NT2/D1 (cell line): ENCODE data around the gene DIAPH3.

Experiments
- YY1 ChIP-seq: IDR thresholded peaks from 2 replicates; pipeline ENCODE4 v1.6.1; 2011; ENCODE audit not compliant: insufficient read length, insufficient read depth
- ZNF274 ChIP-seq: IDR thresholded peaks from 2 replicates; pipeline ENCODE4 v1.6.1; 2011; ENCODE audit warnings: mild to moderate bottlenecking, low read depth, low read length

DNA sequence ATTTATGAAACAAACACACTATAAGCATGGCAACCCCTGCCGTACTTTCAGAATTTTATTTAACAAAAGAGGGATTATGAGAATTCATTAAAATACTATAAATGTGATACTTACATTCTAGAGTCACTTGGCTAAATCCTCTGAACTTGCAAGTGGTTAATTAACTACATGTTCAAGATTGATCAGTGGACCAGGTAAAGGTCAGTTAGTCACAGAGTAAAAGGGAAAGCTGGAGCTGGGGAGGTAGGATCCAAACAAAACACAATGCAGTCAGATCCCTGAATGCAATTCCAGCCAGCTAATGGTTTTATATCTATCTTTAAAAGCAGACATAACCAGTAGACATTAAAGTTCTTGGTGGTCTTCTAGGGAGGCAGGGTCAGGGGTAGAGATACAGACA lies 270.5 kb downstream of the DIAPH3 start:
- TF ChIP-seq ZNF274: no peak
- no peak for TF ChIP-seq YY1
